ENCODE results near the gene PRPF19.

The PRPF19 gene

DNA sequence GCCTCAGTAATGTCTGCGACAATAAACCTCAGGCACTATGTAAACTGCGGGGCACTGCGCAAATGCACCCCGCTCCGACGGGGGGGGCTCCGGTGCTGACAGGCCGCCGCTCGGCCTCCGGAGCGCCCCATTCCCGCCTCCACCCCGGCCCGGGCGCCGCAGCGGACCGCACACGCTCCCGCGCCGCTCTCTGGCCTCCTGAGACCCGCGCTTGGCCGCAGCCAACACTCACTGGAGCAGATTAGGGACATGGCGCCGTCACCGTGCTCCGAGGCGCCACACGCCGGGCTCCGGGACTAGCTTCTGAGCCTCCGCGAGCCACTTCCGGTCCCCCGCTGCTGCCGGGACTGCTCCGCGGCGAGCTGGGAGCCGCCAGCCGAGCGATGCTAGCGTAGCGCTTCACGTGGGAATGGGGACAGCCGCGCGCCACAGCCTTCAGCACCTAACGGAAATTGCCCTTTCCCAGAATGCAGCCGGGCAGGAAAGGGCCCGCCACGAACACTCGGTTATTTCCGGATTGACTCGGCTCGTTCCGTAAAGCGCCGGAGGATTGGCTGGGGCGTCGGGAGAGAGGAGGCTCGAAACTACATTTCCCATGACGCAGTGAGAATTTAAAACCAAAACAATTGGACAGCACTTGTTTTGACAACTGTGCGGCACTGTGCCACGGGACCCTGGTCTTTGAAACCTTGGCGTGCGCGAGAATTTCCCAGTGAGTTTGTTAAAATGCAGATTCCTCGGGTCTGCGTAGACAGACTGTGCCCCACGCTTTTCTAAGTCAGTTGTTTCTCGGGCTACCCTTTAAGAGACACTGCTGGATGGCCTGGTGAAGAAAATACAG, at the start of gene PRPF19:
TSS of gene PRPF19 (minus strand) at position 454 of the 841 bp plus-strand sequence. CDS start at position 251, 203 bp downstream.
- DNase-seq, result peak; percentile 95

- no peak for DNase-seq
Measured at GRCh38 chr11:60955571-60955970, 49.2 kb upstream of the PRPF19 start.

DNA sequence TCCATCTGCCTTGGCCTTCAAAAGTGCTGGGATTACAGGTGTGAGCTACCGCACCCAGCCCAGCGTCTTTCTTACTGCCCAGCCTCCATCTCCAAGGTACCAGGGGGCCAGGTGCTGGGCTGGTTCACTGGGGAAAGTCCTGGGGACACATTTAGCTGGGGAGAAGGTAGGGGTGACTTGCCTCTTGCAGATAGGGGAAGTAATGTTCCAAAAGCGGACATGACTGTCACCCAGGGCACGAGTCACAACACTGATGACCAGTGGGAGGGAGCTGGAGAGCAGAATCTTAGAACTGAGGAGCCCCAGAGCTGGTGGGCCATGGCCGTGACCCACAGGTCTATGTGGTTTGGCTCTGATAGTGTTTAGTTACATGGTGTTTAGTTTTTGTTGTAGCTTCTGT, 48.0 kb upstream of the PRPF19 start:
- DNase-seq, result no peak

DNA sequence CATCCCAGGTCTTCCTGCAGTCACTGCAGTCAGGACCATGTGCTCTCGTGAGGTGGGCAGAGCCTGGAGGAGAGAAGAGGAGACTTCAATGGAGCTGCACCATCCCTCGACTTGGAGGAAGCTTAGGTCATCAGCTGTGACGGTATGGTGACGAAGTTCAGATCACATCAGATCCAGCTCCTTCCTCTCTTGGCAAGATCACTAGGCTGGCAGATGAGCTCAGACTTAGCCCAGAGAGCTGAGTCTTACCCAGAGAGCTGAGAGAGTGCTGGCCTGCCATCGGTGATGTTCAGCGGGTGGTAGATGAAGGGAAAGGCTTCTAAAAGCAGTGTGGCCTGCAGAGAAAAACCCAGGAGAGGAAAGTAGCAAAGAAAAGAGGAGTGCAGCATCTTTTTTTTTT, 47.4 kb upstream of the PRPF19 start:
- DNase-seq, result no peak

GRCh38 chr11:60952742-60953170, 46.4 kb upstream of the PRPF19 start:
- DNase-seq, result no peak

- no peak for DNase-seq
Measured at GRCh38 chr11:60951904-60952741, 45.7 kb upstream of the PRPF19 start, which contains the start of gene SLC15A3. Gene SLC15A3 (minus strand): TSS chr11:60952176. CDS start chr11:60951551, 625 bp downstream.

DNA sequence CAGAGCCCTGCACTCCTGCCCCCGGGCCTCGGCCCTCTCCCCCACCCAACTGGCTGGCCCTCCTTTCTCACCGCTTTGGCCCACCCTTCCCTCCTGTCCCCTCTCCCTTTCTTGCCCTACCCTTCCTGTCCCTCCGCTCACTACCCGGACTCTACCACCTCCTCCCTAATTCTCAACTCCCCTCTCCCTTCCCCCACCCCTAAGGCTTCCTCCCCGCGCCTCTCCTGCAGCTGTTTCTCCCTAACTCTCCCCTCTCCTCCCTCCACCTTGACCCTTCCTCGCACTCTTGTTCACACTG, 45.2 kb upstream of the PRPF19 start:
- DNase-seq, result no peak

DNA sequence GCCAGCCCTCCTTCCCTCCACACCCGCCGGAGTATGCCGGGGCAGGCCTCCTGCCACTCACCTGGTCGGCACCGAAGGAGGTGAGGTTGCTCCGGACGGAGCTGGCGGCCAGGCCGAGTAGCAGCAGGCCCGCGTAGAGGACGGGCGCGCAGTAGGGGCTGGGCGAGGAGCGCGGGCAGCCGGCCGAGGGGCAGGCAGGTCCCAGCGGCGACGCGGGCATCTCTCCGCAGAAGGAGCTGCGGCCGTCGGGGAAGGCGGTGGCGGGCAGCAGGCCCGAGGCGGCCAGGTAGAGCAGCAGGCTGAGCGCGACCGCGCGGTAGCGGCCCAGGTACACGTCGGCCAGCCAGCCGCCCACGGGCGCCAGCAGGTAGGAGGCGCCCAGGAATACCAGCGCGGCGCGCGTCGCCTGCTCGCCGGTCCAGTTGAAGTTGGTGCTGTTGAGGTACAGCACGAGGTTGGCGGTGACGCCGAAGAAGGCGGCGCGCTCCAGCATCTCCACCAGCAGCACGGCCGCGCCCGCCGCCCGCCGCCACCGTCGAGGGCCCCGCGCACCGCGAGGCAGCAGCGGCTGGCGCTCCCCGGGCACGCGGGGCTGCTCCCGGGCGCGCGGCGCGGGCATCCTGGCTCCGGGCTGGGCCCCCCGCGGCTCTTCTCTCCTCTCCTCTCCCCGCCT, 44.7 kb upstream of the PRPF19 start:
- DNase-seq, result no peak

DNA sequence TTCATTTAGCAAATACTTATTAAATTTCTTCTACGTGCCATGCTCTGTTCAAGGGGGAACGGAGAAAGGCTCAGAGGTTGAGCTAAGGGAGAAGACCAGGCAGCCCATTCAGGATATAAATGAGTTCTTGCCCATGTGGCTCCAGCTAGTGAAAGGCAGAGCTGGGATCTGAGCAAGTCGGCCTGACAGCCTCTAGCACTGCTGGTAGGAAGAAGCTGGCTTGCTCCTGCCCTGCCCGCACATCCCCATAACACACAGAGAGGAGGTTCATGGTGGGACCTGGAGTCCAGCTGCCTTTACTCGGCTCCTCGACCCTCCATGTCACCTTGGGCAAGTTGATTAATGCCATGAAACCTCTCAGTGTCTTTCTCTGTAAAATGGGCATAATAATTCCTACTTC, 43.6 kb upstream of the PRPF19 start:
- DNase-seq, result no peak

- no peak for DNase-seq
Measured at GRCh38 chr11:60948250-60948649, 41.9 kb upstream of the PRPF19 start.

GRCh38 chr11:60947700-60948099, 41.3 kb upstream of the PRPF19 start:
- no peak for DNase-seq

DNA sequence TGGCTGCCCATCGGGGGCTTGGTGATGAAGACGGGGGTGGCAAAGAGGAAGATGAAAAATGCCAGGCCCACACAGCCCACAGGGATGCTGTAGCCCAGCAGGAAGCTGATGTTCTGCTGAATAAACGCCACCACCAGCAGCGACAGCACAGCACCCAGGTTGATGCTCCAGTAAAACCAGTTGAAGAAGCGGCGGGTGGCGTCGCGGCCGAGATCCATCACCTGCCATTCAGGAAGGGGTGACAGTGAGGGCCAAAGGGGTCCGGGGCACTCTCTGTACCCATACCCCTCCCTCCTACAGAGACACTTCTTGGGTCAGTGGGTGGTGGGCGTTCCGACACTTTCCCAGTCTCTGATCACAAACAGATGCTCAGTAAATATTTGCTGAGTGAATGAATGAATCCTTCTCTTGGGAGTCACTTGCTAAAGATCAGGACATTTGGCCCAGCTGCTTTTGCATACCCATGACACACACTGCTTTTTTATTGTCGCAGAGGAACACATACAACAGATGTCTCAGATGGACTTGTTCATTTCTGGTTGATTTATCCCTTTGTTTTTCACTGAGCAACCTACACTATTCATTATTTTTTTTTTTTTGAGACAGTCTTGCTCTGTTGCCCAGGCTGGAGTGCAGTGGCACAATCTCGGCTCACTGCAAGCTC, 40.3 kb upstream of the PRPF19 start:
- no peak for DNase-seq

DNA sequence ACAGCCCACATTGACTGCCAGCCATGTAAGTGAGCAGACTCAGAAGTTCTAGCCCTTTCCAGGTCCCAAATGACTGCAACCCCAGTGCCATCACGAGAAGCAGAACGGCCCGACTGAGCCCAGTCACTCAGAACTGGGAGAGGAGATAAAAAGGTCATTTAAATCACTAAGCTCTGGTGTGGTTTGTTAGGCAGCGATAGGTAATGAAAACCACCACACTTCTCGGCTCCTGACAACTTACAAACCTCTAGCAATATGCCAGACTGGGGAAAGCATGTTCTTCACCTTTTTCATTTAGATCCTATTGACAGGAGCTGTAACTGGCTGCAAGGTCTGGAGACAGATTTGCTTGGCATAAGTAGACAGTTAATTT, 38.9 kb upstream of the PRPF19 start:
- no peak for DNase-seq

DNA sequence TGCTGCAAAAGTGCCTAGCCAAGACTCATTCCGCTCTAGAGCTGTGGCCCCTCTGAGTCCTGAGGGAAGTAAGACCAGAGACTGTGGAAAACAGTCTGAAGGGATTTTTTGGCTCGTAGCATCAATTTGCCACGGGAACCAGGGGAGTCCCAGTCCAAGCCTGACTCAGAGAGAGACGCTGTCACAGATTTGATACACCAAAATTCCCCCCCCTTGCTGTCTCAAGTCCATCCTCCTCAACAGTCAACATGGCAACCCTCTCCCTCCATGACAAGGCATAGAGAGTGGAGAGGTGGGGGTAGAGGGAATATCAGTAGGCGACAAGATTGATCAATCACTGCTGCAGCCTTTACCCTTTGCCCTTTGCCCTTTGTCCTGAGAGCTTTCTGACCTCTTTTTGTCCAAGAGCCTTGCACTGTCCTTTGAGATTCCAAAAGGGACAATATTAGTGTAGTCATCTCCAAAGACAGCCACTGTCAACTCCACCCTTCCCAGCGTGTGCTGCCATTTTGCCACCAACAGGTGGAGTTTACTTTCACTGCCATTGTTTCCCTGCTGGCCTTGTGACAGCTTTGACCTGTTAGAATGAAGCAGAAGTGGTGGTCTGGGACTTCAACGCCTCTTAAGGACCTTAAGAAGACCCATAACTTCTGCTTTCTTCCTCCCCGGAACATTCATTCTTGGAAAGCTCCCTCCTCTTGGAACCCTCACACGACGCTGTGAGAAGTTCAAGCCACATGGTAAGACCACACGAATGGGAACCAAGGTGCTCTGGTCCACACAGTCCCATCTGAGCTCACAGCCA, 38.3 kb upstream of the PRPF19 start:
- DNase-seq, result no peak

- DNase-seq, result no peak
Measured at GRCh38 chr11:60942970-60943565, 36.7 kb upstream of the PRPF19 start.

DNA sequence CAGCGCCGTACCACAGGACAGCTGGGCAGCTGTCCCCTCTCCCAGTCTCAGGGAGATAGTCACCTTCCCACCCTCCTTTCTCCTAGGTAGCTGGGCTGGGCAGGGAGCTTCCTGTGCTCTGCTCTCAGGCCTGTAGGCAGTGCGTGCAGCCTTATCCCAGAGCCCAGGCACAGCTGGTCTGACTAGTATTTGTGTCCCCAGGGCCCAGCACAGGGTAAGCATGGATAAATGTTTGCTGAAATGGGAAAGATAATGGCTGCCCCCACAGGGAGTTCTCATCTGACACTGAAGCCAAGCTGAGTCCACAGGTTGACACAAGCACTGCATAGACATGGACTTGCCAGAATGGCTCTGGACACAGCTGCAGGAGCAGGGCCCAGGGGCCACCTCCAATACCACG, 35.8 kb upstream of the PRPF19 start:
- no peak for DNase-seq

DNA sequence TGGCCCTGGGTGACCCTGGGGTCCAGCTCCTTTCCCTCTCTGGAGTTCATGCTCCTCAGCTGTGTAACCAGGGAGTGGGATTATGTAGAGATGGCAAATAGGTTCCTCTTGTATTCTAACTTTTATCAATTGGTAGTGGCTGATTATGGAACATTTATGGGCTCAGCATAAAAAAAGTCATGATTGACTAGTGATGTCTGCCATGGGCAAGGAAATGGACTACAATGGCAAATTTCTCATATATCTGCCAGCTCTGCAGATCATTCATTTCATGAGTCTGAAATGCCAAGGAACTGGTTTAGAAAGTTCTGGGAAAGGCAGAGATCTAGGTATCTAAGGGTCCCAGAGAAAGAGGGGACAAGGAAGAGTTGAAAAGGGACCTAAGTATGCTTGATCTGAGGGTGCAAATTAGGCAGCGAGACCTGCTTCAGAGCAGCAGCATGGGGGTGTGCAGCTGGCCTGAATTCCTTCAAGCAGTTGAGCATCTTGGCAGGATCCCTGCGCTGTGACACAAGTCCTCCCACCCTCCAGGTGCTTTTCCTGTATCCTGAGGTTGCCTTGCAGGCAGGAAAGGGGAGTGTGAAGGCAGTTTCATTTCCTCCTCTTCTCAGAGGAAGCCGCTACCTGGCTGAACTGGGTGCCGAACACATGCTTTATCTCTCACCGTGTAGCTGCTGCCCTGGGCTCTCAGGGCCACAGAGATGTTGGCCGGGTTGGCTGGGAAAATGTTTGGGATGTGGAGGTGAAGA, 35.2 kb upstream of the PRPF19 start:
- no peak for DNase-seq

GRCh38 chr11:60939855-60940254, 33.5 kb upstream of the PRPF19 start:
- no peak for DNase-seq

DNA sequence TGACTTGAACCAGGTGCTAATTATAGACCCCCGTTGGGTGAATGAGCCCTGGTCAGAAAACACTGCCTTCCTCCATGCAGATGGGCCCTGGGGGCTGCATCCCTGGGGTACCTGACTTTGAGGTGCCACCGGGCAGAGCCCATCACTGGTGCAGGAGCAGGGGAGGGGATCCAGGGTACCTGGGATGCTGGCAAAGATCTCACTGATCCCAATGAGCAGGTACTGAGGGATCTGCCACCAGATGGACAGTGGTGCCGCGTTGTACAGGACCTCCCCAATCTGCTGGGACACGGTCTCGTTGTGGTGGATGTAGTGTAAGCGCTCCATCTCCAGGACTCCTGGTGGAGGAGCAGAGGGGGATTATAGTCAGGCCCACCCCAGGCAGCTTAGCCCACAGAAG, 32.9 kb upstream of the PRPF19 start:
- DNase-seq, result no peak

- DNase-seq, result no peak
Measured at GRCh38 chr11:60938500-60938899, 32.1 kb upstream of the PRPF19 start.

GRCh38 chr11:60937811-60938210, 31.4 kb upstream of the PRPF19 start:
- no peak for DNase-seq
